ENCODE data around the gene JAKMIP2. TPM values are rescaled to one million over a fixed set of nuclear protein-coding genes. Genes with fewer than 3 reads are reported as not detected.

Gene JAKMIP2
- total RNA-seq, 1 experiment from 2014 or later, result 10.9 TPM

- TF ChIP-seq, protein P1, sequence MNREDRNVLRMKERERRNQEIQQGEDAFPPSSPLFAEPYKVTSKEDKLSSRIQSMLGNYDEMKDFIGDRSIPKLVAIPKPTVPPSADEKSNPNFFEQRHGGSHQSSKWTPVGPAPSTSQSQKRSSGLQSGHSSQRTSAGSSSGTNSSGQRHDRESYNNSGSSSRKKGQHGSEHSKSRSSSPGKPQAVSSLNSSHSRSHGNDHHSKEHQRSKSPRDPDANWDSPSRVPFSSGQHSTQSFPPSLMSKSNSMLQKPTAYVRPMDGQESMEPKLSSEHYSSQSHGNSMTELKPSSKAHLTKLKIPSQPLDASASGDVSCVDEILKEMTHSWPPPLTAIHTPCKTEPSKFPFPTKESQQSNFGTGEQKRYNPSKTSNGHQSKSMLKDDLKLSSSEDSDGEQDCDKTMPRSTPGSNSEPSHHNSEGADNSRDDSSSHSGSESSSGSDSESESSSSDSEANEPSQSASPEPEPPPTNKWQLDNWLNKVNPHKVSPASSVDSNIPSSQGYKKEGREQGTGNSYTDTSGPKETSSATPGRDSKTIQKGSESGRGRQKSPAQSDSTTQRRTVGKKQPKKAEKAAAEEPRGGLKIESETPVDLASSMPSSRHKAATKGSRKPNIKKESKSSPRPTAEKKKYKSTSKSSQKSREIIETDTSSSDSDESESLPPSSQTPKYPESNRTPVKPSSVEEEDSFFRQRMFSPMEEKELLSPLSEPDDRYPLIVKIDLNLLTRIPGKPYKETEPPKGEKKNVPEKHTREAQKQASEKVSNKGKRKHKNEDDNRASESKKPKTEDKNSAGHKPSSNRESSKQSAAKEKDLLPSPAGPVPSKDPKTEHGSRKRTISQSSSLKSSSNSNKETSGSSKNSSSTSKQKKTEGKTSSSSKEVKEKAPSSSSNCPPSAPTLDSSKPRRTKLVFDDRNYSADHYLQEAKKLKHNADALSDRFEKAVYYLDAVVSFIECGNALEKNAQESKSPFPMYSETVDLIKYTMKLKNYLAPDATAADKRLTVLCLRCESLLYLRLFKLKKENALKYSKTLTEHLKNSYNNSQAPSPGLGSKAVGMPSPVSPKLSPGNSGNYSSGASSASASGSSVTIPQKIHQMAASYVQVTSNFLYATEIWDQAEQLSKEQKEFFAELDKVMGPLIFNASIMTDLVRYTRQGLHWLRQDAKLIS (CRISPR knock-in tag; IDR thresholded peaks at IDR 0.05; ENCODE audit: borderline replicate concordance), result no peak
These were observed 33.9 kb downstream of the JAKMIP2 start (continued) for GRCh38 chr5:147748590-147748989.

DNA sequence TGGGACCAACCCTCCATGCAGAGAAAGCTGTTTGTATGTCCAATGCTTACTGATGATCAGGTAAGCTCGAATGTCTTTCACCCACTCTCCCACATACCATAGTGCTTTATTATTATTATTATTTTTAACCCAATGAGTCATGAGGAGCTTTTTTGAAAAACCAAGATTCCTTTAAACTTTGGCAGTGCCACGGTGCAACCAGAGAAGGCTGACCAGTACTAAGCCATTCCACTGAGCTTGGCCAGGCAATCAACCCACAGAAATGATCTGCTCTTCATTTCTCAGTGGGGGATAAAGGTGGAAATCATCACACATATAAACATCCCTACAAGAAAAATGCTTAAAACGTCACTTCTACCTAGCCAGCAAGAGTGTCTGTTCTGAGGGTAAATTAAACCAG, 35.5 kb downstream of the JAKMIP2 start:
- Mint-ChIP-seq H3K27me3 (ENCODE audit: low read depth) (no peaks in the 10 kb centered on the region), H3K4me3 (no peak overlapping the region), H3K9me3 (no peaks in the 10 kb centered on the region), H3K4me1 (peaks cover 45% of the 10 kb centered on the region), H3K36me3 (no peaks in the 10 kb centered on the region), H3K27ac (no peak overlapping the region)
- no peak for ATAC-seq
- CTCF ChIA-PET, result interaction anchor here (1.4 to 2.6 kb wide), 2 partner anchors 36 to 57 kb away, joined by 3 to 9 read pairs; partner anchors contain the start of gene JAKMIP2
- DNase-seq (ENCODE audit: low spot score), result no peak
- TF ChIP-seq, protein P2, sequence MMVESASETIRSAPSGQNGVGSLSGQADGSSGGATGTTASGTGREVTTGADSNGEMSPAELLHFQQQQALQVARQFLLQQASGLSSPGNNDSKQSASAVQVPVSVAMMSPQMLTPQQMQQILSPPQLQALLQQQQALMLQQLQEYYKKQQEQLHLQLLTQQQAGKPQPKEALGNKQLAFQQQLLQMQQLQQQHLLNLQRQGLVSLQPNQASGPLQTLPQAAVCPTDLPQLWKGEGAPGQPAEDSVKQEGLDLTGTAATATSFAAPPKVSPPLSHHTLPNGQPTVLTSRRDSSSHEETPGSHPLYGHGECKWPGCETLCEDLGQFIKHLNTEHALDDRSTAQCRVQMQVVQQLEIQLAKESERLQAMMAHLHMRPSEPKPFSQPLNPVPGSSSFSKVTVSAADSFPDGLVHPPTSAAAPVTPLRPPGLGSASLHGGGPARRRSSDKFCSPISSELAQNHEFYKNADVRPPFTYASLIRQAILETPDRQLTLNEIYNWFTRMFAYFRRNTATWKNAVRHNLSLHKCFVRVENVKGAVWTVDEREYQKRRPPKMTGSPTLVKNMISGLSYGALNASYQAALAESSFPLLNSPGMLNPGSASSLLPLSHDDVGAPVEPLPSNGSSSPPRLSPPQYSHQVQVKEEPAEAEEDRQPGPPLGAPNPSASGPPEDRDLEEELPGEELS (CRISPR knock-in tag; IDR thresholded peaks at IDR 0.05), result no peak
- no peak for TF ChIP-seq TCF7 (CRISPR knock-in tag; IDR thresholded peaks at IDR 0.05; ENCODE audit: low read depth)
- no peak for TF ChIP-seq ZNF416 (CRISPR knock-in tag; IDR thresholded peaks at IDR 0.05)
- TF ChIP-seq CREM (CRISPR knock-in tag; IDR thresholded peaks at IDR 0.05), result no peak
- TF ChIP-seq AR (CRISPR knock-in tag; IDR thresholded peaks at IDR 0.05), result no peak
- TF ChIP-seq, protein P3, sequence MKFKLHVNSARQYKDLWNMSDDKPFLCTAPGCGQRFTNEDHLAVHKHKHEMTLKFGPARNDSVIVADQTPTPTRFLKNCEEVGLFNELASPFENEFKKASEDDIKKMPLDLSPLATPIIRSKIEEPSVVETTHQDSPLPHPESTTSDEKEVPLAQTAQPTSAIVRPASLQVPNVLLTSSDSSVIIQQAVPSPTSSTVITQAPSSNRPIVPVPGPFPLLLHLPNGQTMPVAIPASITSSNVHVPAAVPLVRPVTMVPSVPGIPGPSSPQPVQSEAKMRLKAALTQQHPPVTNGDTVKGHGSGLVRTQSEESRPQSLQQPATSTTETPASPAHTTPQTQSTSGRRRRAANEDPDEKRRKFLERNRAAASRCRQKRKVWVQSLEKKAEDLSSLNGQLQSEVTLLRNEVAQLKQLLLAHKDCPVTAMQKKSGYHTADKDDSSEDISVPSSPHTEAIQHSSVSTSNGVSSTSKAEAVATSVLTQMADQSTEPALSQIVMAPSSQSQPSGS (CRISPR knock-in tag; IDR thresholded peaks at IDR 0.05; ENCODE audit: borderline replicate concordance, low read depth), result no peak
- no peak for TF ChIP-seq EMX1 (CRISPR knock-in tag; IDR thresholded peaks at IDR 0.05)
- no peak for TF ChIP-seq ZNF121 (CRISPR knock-in tag; IDR thresholded peaks at IDR 0.05)
- no peak for TF ChIP-seq JUN (CRISPR knock-in tag; IDR thresholded peaks at IDR 0.05)
- TF ChIP-seq ZNF219 (CRISPR knock-in tag; IDR thresholded peaks at IDR 0.05; ENCODE audit: borderline replicate concordance), result no peak
- TF ChIP-seq SMAD3 (CRISPR knock-in tag; IDR thresholded peaks at IDR 0.05; ENCODE audit: borderline replicate concordance), result no peak
- TF ChIP-seq TP53 (CRISPR knock-in tag; IDR thresholded peaks at IDR 0.05), result no peak
- POLR2A ChIA-PET, result no interaction called here

DNA sequence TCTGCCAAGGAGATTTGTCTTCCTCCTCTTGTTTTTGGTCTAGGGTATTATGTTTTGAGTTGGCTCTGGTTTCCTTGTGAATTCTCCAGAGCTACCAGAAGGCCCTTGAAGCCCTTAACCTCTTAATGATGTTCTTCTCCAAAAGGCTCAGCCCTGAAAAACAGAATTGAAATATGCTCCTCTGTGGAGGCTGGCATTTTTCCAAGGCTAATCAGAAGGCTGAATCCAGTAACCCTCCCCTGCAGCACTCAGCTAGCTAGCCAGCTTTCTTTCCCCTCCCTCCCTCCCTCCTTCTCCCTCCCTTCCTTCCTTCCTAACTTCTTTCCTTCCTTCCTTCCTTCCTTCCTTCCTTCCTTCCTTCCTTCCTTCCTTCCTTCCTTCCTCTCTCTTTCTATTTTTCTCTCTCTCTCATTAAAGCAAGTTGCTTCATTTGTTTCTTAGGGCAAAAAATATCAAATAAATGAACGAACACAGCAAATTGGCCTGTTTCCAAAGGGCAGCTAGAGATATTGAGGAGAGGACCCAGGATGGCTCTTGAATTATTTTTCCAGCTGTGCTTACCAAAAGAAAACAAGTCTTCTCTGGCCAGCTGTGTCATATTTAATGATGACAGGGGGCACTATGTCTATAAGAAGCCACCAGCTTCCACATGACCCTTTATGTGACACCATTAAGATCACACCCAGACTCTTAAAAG, 38.7 kb downstream of the JAKMIP2 start:
- ChIA-PET POLR2A (no interaction called here), CTCF (no interaction called here)
- DNase-seq (ENCODE audit: low spot score) (no peak), ATAC-seq (no peak)
- Mint-ChIP-seq H3K9me3 (no peaks in the 10 kb centered on the region), H3K27me3 (ENCODE audit: low read depth) (no peaks in the 10 kb centered on the region), H3K27ac (no peak overlapping the region), H3K4me3 (no peak overlapping the region), H3K36me3 (no peaks in the 10 kb centered on the region), H3K4me1 (peaks cover 18% of the 10 kb centered on the region)
- no peak for TF ChIP-seq ERG (CRISPR knock-in tag; IDR thresholded peaks at IDR 0.05)
- TF ChIP-seq ZNF396 (CRISPR knock-in tag; IDR thresholded peaks at IDR 0.05; ENCODE audit: borderline replicate concordance), result no peak
- no peak for TF ChIP-seq MAX (CRISPR knock-in tag; IDR thresholded peaks at IDR 0.05)
- TF ChIP-seq JUN (CRISPR knock-in tag; IDR thresholded peaks at IDR 0.05), result no peak
- TF ChIP-seq EMX1 (CRISPR knock-in tag; IDR thresholded peaks at IDR 0.05), result no peak
- no peak for TF ChIP-seq ZNF263 (CRISPR knock-in tag; IDR thresholded peaks at IDR 0.05; ENCODE audit: low read depth)
- no peak for TF ChIP-seq JAZF1 (CRISPR knock-in tag; IDR thresholded peaks at IDR 0.05)
- TF ChIP-seq, protein P4, sequence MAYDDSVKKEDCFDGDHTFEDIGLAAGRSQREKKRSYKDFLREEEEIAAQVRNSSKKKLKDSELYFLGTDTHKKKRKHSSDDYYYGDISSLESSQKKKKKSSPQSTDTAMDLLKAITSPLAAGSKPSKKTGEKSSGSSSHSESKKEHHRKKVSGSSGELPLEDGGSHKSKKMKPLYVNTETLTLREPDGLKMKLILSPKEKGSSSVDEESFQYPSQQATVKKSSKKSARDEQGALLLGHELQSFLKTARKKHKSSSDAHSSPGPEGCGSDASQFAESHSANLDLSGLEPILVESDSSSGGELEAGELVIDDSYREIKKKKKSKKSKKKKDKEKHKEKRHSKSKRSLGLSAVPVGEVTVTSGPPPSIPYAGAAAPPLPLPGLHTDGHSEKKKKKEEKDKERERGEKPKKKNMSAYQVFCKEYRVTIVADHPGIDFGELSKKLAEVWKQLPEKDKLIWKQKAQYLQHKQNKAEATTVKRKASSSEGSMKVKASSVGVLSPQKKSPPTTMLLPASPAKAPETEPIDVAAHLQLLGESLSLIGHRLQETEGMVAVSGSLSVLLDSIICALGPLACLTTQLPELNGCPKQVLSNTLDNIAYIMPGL (CRISPR knock-in tag; IDR thresholded peaks at IDR 0.05), result no peak
